ENCODE measurements around the gene TEX22. TPM values are rescaled to one million over a fixed set of nuclear protein-coding genes. Genes with fewer than 3 reads are reported as not detected.
A peak's percentile ranks its signal among the peaks of the same experiment; 100 is the strongest.

TEX22 gene
- total RNA-seq, 1 donor from 2014 or later, result not detected

GRCh38 chr14:105415481-105416428 is 17.4 kb downstream of the TEX22 start:
- H3K27ac Mint-ChIP-seq, result no peak overlapping the region
- H3K27me3 Mint-ChIP-seq (ENCODE audit: insufficient read depth, low read depth), result peaks cover 17% of the 10 kb centered on the region
- Histone ChIP-seq H3K27ac (no peak overlapping the region), H4K20me1 (ENCODE audit: low read depth) (peaks cover 7% of the 10 kb centered on the region), H3K4me3 (peak overlapping the region; percentile 70), H3K4me1 (peaks cover 23% of the 10 kb centered on the region), H3K36me3 (no peaks in the 10 kb centered on the region), H2AFZ (replicated peaks) (peak overlapping the region; percentile 73), H3K79me2 (ENCODE audit: low read depth) (peaks cover 17% of the 10 kb centered on the region), H3K27me3 (peaks cover 51% of the 10 kb centered on the region), H3F3A (ENCODE audit: low read depth) (peaks cover 10% of the 10 kb centered on the region), H3K9ac (no peak overlapping the region), H3K4me2 (peak overlapping the region; percentile 78), H3K9me3 (ENCODE audit: low read depth) (no peaks in the 10 kb centered on the region)
- peaks cover 23% of the 10 kb centered on the region for H3K4me1 Mint-ChIP-seq
- TF ChIP-seq EZH2 (IDR thresholded peaks at IDR 0.05) (no peak), CTCF (IDR thresholded peaks at IDR 0.05) (no peak), EZH2phosphoT487 (IDR thresholded peaks at IDR 0.05) (no peak)
- H3K9me3 Mint-ChIP-seq, result no peaks in the 10 kb centered on the region
- no peak for DNase-seq (ENCODE audit: low spot score)
- H3K4me3 Mint-ChIP-seq, result peak overlapping the region; percentile 86
- H3K36me3 Mint-ChIP-seq, result peaks cover 1% of the 10 kb centered on the region

- peaks cover 26% of the 10 kb centered on the region for H3K79me2 ChIP-seq (ENCODE audit: low read depth)
- H3K4me3 Mint-ChIP-seq, result peak overlapping the region; percentile 65
Measured at GRCh38 chr14:105416671-105417070, 18.3 kb downstream of the TEX22 start.

GRCh38 chr14:105417690-105418121 is 19.4 kb downstream of the TEX22 start:
- TF ChIP-seq CTCF (IDR thresholded peaks at IDR 0.05) (no peak), EZH2 (IDR thresholded peaks at IDR 0.05) (no peak), EZH2phosphoT487 (IDR thresholded peaks at IDR 0.05) (no peak)
- peaks cover 10% of the 10 kb centered on the region for H3F3A ChIP-seq (ENCODE audit: low read depth)
- peaks cover 24% of the 10 kb centered on the region for H4K20me1 ChIP-seq (ENCODE audit: low read depth)
- peaks cover 31% of the 10 kb centered on the region for H3K27me3 ChIP-seq
- peaks cover 10% of the 10 kb centered on the region for H3K27me3 Mint-ChIP-seq (ENCODE audit: insufficient read depth, low read depth)
- no peak overlapping the region for H3K4me3 ChIP-seq
- peaks cover 4% of the 10 kb centered on the region for H3K36me3 Mint-ChIP-seq
- peak overlapping the region; percentile 85 for H3K4me3 Mint-ChIP-seq
- H3K4me1 Mint-ChIP-seq, result peaks cover 27% of the 10 kb centered on the region
- H3K4me2 ChIP-seq, result no peak overlapping the region
- H3K79me2 ChIP-seq (ENCODE audit: low read depth), result peaks cover 37% of the 10 kb centered on the region
- H3K9ac ChIP-seq, result no peak overlapping the region
- H3K4me1 ChIP-seq, result peaks cover 24% of the 10 kb centered on the region
- no peak overlapping the region for H3K27ac Mint-ChIP-seq
- no peaks in the 10 kb centered on the region for H3K36me3 ChIP-seq
- no peak overlapping the region for H2AFZ ChIP-seq (replicated peaks)
- H3K27ac ChIP-seq, result no peak overlapping the region
- no peaks in the 10 kb centered on the region for H3K9me3 Mint-ChIP-seq
- DNase-seq (ENCODE audit: low spot score), result no peak
- H3K9me3 ChIP-seq (ENCODE audit: low read depth), result no peaks in the 10 kb centered on the region

More at GRCh38 chr14:105416671-105417070, 18.3 kb downstream of the TEX22 start:
- Histone ChIP-seq H3K4me3 (no peak overlapping the region), H3K4me1 (peaks cover 26% of the 10 kb centered on the region), H3K9me3 (ENCODE audit: low read depth) (no peaks in the 10 kb centered on the region), H3K36me3 (no peaks in the 10 kb centered on the region), H4K20me1 (ENCODE audit: low read depth) (peaks cover 13% of the 10 kb centered on the region), H3K27me3 (peaks cover 42% of the 10 kb centered on the region), H3K9ac (no peak overlapping the region), H3F3A (ENCODE audit: low read depth) (peaks cover 10% of the 10 kb centered on the region), H2AFZ (replicated peaks) (no peak overlapping the region), H3K4me2 (no peak overlapping the region), H3K27ac (no peak overlapping the region)
- no peak overlapping the region for H3K27ac Mint-ChIP-seq
- H3K9me3 Mint-ChIP-seq, result no peaks in the 10 kb centered on the region
- peaks cover 15% of the 10 kb centered on the region for H3K27me3 Mint-ChIP-seq (ENCODE audit: insufficient read depth, low read depth)
- H3K4me1 Mint-ChIP-seq, result peaks cover 22% of the 10 kb centered on the region
- DNase-seq (ENCODE audit: low spot score), result no peak
- peaks cover 1% of the 10 kb centered on the region for H3K36me3 Mint-ChIP-seq
- TF ChIP-seq EZH2phosphoT487 (IDR thresholded peaks at IDR 0.05) (no peak), EZH2 (IDR thresholded peaks at IDR 0.05) (no peak), CTCF (IDR thresholded peaks at IDR 0.05) (no peak)

Data from neural progenitor cell (in vitro differentiated cells).